H9 (cell line): Measurements from ENCODE around the gene RPL28. TPM values are rescaled to one million over a fixed set of nuclear protein-coding genes. Genes with fewer than 3 reads are reported as not detected.

Source experiments
- DNase-seq: peaks from one replicate; pipeline ENCODE4 v3.0.0-alpha.2; 2017
- H2AFZ ChIP-seq: one replicate; pipeline ENCODE4 v1.6.1; 2013; ENCODE audit warnings: mild to moderate bottlenecking, low read length, control low read depth, moderate library complexity
- H2AK5ac ChIP-seq: 2 replicates; pipeline ENCODE4 v1.6.1; 2013; ENCODE audit warnings: low read length, control low read depth, mixed read lengths; ENCODE audit not compliant: insufficient read length
- H2BK120ac ChIP-seq: one replicate; pipeline ENCODE4 v1.6.1; 2013; ENCODE audit warnings: low read depth, mild to moderate bottlenecking, low read length, control low read depth, inconsistent platforms; ENCODE audit not compliant: poor library complexity, severe bottlenecking
- H2BK12ac ChIP-seq: 2 replicates; pipeline ENCODE4 v1.6.1; 2013; ENCODE audit warnings: low read length, control low read depth, mixed read lengths, low read depth; ENCODE audit not compliant: insufficient read length
- H2BK15ac ChIP-seq: 2 replicates; pipeline ENCODE4 v1.6.1; 2013; ENCODE audit warnings: low read depth, low read length, control low read depth
- H2BK20ac ChIP-seq: one replicate; pipeline ENCODE4 v1.6.1; 2013; ENCODE audit warnings: low read depth, mild to moderate bottlenecking, low read length, control low read depth, inconsistent platforms; ENCODE audit not compliant: poor library complexity, severe bottlenecking
- H2BK5ac ChIP-seq: 2 replicates; pipeline ENCODE4 v1.6.1; 2013; ENCODE audit warnings: low read length, control low read depth, mixed read lengths; ENCODE audit not compliant: insufficient read length
- H3K14ac ChIP-seq: 2 replicates; pipeline ENCODE4 v1.6.1; 2013; ENCODE audit warnings: low read length, control low read depth; ENCODE audit not compliant: insufficient read depth
- H3K18ac ChIP-seq: 2 replicates; pipeline ENCODE4 v1.6.1; 2013; ENCODE audit warnings: low read depth, mild to moderate bottlenecking, mixed read lengths, low read length, control low read depth; ENCODE audit not compliant: insufficient read length
- H3K23ac ChIP-seq: 2 replicates; pipeline ENCODE4 v1.6.1; 2013; ENCODE audit warnings: low read length, control low read depth, mixed read lengths, low read depth; ENCODE audit not compliant: insufficient read length
- H3K23me2 ChIP-seq: 2 replicates; pipeline ENCODE4 v1.6.1; 2013; ENCODE audit warnings: low read depth, mild to moderate bottlenecking, mixed read lengths, low read length, control low read depth; ENCODE audit not compliant: insufficient read length, poor library complexity, severe bottlenecking
- H3K27ac ChIP-seq: 2 replicates; pipeline ENCODE4 v1.5.1; 2013; ENCODE audit warnings: low read length, control low read depth, mixed read lengths, low read depth; ENCODE audit not compliant: insufficient read length
- H3K27me3 ChIP-seq: 2 replicates; pipeline ENCODE4 v1.6.1; 2013; ENCODE audit warnings: low read length, control low read depth, inconsistent platforms; ENCODE audit not compliant: insufficient read depth
- H3K4ac ChIP-seq: 2 replicates; pipeline ENCODE4 v1.6.1; 2013; ENCODE audit warnings: low read depth, mild to moderate bottlenecking, control low read depth, inconsistent platforms, low read length, moderate library complexity
- H3K4me1 ChIP-seq: 2 replicates; pipeline ENCODE4 v1.6.1; 2013; ENCODE audit warnings: low read length, control low read depth, inconsistent platforms; ENCODE audit not compliant: insufficient read depth
- H3K4me2 ChIP-seq: 2 replicates; pipeline ENCODE4 v1.6.1; 2013; ENCODE audit warnings: low read length, control low read depth, mixed read lengths; ENCODE audit not compliant: insufficient read length, insufficient read depth
- H3K56ac ChIP-seq: 2 replicates; pipeline ENCODE4 v1.6.1; 2013; ENCODE audit warnings: low read depth, mild to moderate bottlenecking, mixed read lengths, low read length, control low read depth; ENCODE audit not compliant: insufficient read length
- H3K79me1 ChIP-seq: 2 replicates; pipeline ENCODE4 v1.6.1; 2013; ENCODE audit warnings: low read depth, mild to moderate bottlenecking, moderate library complexity, low read length, control low read depth, inconsistent platforms; ENCODE audit not compliant: insufficient read depth, poor library complexity, severe bottlenecking
- H3K79me2 ChIP-seq: 2 replicates; pipeline ENCODE4 v1.6.1; 2013; ENCODE audit warnings: low read length, control low read depth, inconsistent platforms; ENCODE audit not compliant: insufficient read depth
- H3K9ac ChIP-seq: 2 replicates; pipeline ENCODE4 v1.6.1; 2013; ENCODE audit warnings: low read length, control low read depth, mixed read lengths; ENCODE audit not compliant: insufficient read length; ENCODE audit errors: extremely low read depth
- H3K9me3 ChIP-seq: one replicate; pipeline ENCODE4 v1.6.1; 2013; ENCODE audit warnings: low read depth, low read length, inconsistent platforms; ENCODE audit not compliant: control insufficient read depth
- H3T11ph ChIP-seq: one replicate; pipeline ENCODE4 v1.6.1; 2013; ENCODE audit warnings: mild to moderate bottlenecking, low read length, control low read depth, inconsistent platforms
- H4K20me1 ChIP-seq: one replicate; pipeline ENCODE4 v1.6.1; 2013; ENCODE audit not compliant: control insufficient read depth, insufficient read length, insufficient read depth
- H4K5ac ChIP-seq: 2 replicates; pipeline ENCODE4 v1.6.1; 2013; ENCODE audit warnings: low read depth, mild to moderate bottlenecking, mixed read lengths, low read length, control low read depth; ENCODE audit not compliant: insufficient read length
- H4K8ac ChIP-seq: replicated peaks from 2 replicates; pipeline ENCODE4 v1.6.1; 2013; ENCODE audit warnings: low read length, control low read depth, mixed read lengths, low read depth; ENCODE audit not compliant: insufficient read length
- H4K91ac ChIP-seq: 2 replicates; pipeline ENCODE4 v1.6.1; 2013; ENCODE audit warnings: low read depth, mild to moderate bottlenecking, moderate library complexity, mixed read lengths, low read length, control low read depth; ENCODE audit not compliant: insufficient read length
- H3K27ac Mint-ChIP-seq, 3 experiments: 2 replicates in 2 of 3; 3 replicates in 1 of 3; pipeline ENCODE4 v1.8.0; 2020 to 2021; ENCODE audit warnings: mixed read lengths in 3 of 3, mild to moderate bottlenecking in 1 of 3, moderate library complexity in 1 of 3
- H3K27me3 Mint-ChIP-seq: 2 replicates; pipeline ENCODE4 v1.8.0; 2021; ENCODE audit warnings: low read depth, mild to moderate bottlenecking, moderate library complexity, mixed read lengths
- H3K36me3 Mint-ChIP-seq, 3 experiments: 2 replicates in 2 of 3; 3 replicates in 1 of 3; pipeline ENCODE4 v1.8.0; 2020 to 2021; ENCODE audit warnings: low read depth in 3 of 3, mixed read lengths in 3 of 3; ENCODE audit not compliant: insufficient read depth in 1 of 3
- H3K4me1 Mint-ChIP-seq, 2 experiments: 2 replicates each; pipeline ENCODE4 v1.8.0; 2020; ENCODE audit warnings: mixed read lengths in 2 of 2
- H3K4me3 Mint-ChIP-seq, 2 experiments: 2 replicates in 1 of 2; 3 replicates in 1 of 2; pipeline ENCODE4 v1.8.0; 2020 to 2021; ENCODE audit warnings: mild to moderate bottlenecking in 2 of 2, mixed read lengths in 2 of 2, moderate library complexity in 1 of 2
- H3K9me3 Mint-ChIP-seq, 2 experiments: 2 replicates in 1 of 2; 3 replicates in 1 of 2; pipeline ENCODE4 v1.8.0; 2020; ENCODE audit warnings: mild to moderate bottlenecking in 2 of 2, mixed read lengths in 2 of 2, moderate library complexity in 1 of 2
- WGBS: extraction: QIAGEN DNeasy Blood & Tissue Kit; methylation state at CpG from one replicate; pipeline ENCODE4 v1.1.7; 2013; ENCODE audit warnings: missing lambda C conversion rate, low lambda C conversion rate, mixed read lengths; ENCODE audit not compliant: insufficient read length; ENCODE audit errors: extremely low coverage; 5-methylcytosine and 5-hydroxymethylcytosine counted together
- total RNA-seq: library from RNA; stranded (reverse); gene quantifications from 2 replicates; pipeline ENCODE4 v1.2.1, GENCODE V29; 2021
- TF ChIP-seq, protein P1 (sequence below): fragments of 200-600 bp; sonication (generic); conservative IDR thresholded peaks from 3 replicates; pipeline ENCODE4 v1.8.0; 2021; ENCODE audit warnings: antibody characterized with exemption, mild to moderate bottlenecking

RPL28 gene
- total RNA-seq, 1 experiment from 2014 or later = 2,076 TPM

DNA sequence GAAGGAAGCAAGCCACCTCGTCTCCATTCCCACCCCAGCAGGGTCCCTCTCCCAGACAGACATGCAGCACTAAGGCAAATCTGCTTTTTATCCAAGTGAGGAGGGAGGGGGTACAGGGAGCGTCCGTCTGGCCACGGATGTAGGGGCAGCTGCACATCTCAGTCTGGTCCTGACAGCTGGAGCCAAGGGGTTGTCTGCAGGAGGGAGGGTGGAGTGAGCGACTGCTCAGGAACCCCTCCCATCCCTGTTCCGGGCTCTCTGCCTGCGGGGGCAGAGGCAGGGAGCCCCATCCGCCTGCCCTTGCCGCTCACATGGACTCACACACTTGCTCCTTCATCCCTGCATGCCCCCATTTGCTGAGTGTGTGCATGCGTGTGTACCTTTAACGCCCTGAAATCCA, 6.6 kb upstream of the RPL28 start:
- Histone ChIP-seq H3K14ac (no peak overlapping the region), H3K23ac (no peak overlapping the region), H3K27ac (no peak overlapping the region), H4K8ac (no peak overlapping the region), H2AK5ac (no peak overlapping the region), H2BK12ac (no peak overlapping the region), H3K56ac (no peak overlapping the region), H3K4me1 (no peaks in the 10 kb centered on the region; the same call in 1 of the 2 replicates), H2AFZ (no peak overlapping the region), H2BK120ac (no peak overlapping the region), H3K4me2 (no peak overlapping the region), H4K91ac (no peak overlapping the region), H3K79me1 (no peaks in the 10 kb centered on the region), H3K79me2 (no peaks in the 10 kb centered on the region), H3K27me3 (peaks cover 2% of the 10 kb centered on the region; the same call in 1 of the 2 replicates), H4K20me1 (no peaks in the 10 kb centered on the region), H4K5ac (no peak overlapping the region), H2BK15ac (no peak overlapping the region), H3K9me3 (no peaks in the 10 kb centered on the region), H2BK20ac (no peak overlapping the region), H3K9ac (no peak overlapping the region), H2BK5ac (no peak overlapping the region), H3K18ac (no peak overlapping the region), H3K4ac (no peak overlapping the region), H3K23me2 (peaks cover 14% of the 10 kb centered on the region), H3T11ph (no peak overlapping the region)
- WGBS = no CpG with 5 or more reads among the region's 11 CpGs
- Mint-ChIP-seq H3K4me3 (no peak overlapping the region; a peak in 1 of 5 replicates), H3K27ac (0 out of 7 replicates have a peak overlapping the region, but pooled peaks of 1 of the 3 experiments have one; percentile 6), H3K36me3 (peaks cover 0 to 11% (median 2%) of the 10 kb centered on the region in 3 experiments; a peak in 4 of 7 replicates), H3K9me3 (peaks cover 0 to 3% of the 10 kb centered on the region in 2 experiments; a peak in 1 of 5 replicates), H3K27me3 (peaks cover 62% of the 10 kb centered on the region), H3K4me1 (peaks cover 31 to 43% of the 10 kb centered on the region in 2 experiments)
- TF ChIP-seq, protein P1, sequence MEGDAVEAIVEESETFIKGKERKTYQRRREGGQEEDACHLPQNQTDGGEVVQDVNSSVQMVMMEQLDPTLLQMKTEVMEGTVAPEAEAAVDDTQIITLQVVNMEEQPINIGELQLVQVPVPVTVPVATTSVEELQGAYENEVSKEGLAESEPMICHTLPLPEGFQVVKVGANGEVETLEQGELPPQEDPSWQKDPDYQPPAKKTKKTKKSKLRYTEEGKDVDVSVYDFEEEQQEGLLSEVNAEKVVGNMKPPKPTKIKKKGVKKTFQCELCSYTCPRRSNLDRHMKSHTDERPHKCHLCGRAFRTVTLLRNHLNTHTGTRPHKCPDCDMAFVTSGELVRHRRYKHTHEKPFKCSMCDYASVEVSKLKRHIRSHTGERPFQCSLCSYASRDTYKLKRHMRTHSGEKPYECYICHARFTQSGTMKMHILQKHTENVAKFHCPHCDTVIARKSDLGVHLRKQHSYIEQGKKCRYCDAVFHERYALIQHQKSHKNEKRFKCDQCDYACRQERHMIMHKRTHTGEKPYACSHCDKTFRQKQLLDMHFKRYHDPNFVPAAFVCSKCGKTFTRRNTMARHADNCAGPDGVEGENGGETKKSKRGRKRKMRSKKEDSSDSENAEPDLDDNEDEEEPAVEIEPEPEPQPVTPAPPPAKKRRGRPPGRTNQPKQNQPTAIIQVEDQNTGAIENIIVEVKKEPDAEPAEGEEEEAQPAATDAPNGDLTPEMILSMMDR = no peak
- no peak for DNase-seq
